HG03103 (cell line): ENCODE data around the gene PERCC1.

Experiments used
- ATAC-seq: cut with Tn5 transposase; IDR thresholded peaks from one replicate; pipeline ENCODE4 v1.9.1; 2021; ENCODE audit warnings: low read depth; ENCODE audit not compliant: unreplicated experiment

PERCC1 gene

GRCh38 chr16:1448536-1449116 is 17.7 kb downstream of the PERCC1 start:
- ATAC-seq: no peak

GRCh38 chr16:1449201-1449788 is 18.4 kb downstream of the PERCC1 start:
- ATAC-seq: no peak

GRCh38 chr16:1450218-1450617 is 19.3 kb downstream of the PERCC1 start:
- ATAC-seq: no peak

GRCh38 chr16:1450841-1451240 is 20.0 kb downstream of the PERCC1 start:
- ATAC-seq: no peak

GRCh38 chr16:1451702-1452392 is 21.0 kb downstream of the PERCC1 start:
- no peak for ATAC-seq

- ATAC-seq: no peak
These were observed 21.7 kb downstream of the PERCC1 start for GRCh38 chr16:1452530-1452929.

- no peak for ATAC-seq
These were observed 22.4 kb downstream of the PERCC1 start for GRCh38 chr16:1453316-1453715.

GRCh38 chr16:1454561-1454960 is 23.7 kb downstream of the PERCC1 start:
- no peak for ATAC-seq

GRCh38 chr16:1455190-1456171 is 24.6 kb downstream of the PERCC1 start:
- no peak for ATAC-seq

- no peak for ATAC-seq
These were observed 26.1 kb downstream of the PERCC1 start for GRCh38 chr16:1456951-1457350.

GRCh38 chr16:1457489-1458245 is 26.8 kb downstream of the PERCC1 start:
- no peak for ATAC-seq

- ATAC-seq: no peak
These were observed 27.6 kb downstream of the PERCC1 start for GRCh38 chr16:1458336-1458976.

GRCh38 chr16:1458977-1459341 is 28.1 kb downstream of the PERCC1 start:
- no peak for ATAC-seq

GRCh38 chr16:1459967-1460366 is 29.1 kb downstream of the PERCC1 start:
- no peak for ATAC-seq

GRCh38 chr16:1460602-1461138 is 29.8 kb downstream of the PERCC1 start:
- ATAC-seq: no peak

GRCh38 chr16:1461146-1461545 is 30.3 kb downstream of the PERCC1 start:
- no peak for ATAC-seq

GRCh38 chr16:1464196-1464893 is 33.5 kb downstream of the PERCC1 start:
- no peak for ATAC-seq

- no peak for ATAC-seq
These were observed 34.2 kb downstream of the PERCC1 start for GRCh38 chr16:1464894-1465566.

GRCh38 chr16:1465567-1465915 is 34.7 kb downstream of the PERCC1 start:
- ATAC-seq: no peak
